SU-DHL-6 (cell line): ENCODE results near the gene PPP1CA.

Experiments
- EZH2phosphoT487 ChIP-seq: fragments of 200-600 bp; sonication (generic), shearing (Covaris generic); conservative IDR thresholded peaks from 2 replicates; pipeline ENCODE4 v1.6.1; 2018; ENCODE audit warnings: mild to moderate bottlenecking, antibody characterized with exemption, low read length, moderate library complexity, mixed read lengths
- TF ChIP-seq, protein P1 (sequence below): fragments of 200-600 bp; sonication (generic); IDR thresholded peaks from one replicate; pipeline ENCODE4 v1.5.1; 2017; ENCODE audit warnings: antibody characterized with exemption, mild to moderate bottlenecking, low read length, moderate library complexity; ENCODE audit not compliant: insufficient read depth, poor library complexity, severe bottlenecking

DNA sequence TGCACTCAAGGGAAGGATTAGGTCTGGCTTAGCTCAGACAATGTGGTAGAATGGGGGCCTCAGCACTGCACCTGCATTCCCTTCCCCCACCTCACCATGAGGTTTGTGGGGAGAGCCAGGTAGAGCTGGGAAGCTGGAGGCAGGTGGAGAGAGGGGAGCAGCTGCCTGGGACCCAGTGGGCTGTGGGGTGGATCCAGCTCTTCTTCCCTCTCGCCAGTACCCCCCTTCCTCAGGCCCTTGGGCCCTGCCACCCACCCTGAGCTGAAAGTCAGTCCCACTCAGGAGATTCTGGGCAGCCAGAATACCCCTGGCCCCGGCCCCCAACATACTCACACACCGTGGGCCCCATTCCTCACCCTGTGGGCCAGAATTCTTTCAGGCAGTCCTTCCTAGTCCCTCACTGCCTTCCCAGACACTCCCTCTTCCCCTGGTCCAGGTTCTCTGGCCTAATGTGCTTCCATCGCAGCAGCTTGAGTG lies 45.2 kb downstream of the PPP1CA start:
- TF ChIP-seq, protein P1, sequence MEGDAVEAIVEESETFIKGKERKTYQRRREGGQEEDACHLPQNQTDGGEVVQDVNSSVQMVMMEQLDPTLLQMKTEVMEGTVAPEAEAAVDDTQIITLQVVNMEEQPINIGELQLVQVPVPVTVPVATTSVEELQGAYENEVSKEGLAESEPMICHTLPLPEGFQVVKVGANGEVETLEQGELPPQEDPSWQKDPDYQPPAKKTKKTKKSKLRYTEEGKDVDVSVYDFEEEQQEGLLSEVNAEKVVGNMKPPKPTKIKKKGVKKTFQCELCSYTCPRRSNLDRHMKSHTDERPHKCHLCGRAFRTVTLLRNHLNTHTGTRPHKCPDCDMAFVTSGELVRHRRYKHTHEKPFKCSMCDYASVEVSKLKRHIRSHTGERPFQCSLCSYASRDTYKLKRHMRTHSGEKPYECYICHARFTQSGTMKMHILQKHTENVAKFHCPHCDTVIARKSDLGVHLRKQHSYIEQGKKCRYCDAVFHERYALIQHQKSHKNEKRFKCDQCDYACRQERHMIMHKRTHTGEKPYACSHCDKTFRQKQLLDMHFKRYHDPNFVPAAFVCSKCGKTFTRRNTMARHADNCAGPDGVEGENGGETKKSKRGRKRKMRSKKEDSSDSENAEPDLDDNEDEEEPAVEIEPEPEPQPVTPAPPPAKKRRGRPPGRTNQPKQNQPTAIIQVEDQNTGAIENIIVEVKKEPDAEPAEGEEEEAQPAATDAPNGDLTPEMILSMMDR: no peak
- TF ChIP-seq EZH2phosphoT487: no peak
